NCI-H1436 treated with DMSO at 0.1 percent for 48 hours (cell line): ENCODE results near the gene LIPH.
"Not testable (repeated sequence)": the region's sequence is repeated elsewhere in the genome, so short reads cannot be mapped to it uniquely, and the experiment has no call there.

ENCODE experiments used
- DNase-seq: peaks from one replicate; lab custom pipeline; 2025; lab: John Stamatoyannopoulos, UW

The LIPH gene

DNA sequence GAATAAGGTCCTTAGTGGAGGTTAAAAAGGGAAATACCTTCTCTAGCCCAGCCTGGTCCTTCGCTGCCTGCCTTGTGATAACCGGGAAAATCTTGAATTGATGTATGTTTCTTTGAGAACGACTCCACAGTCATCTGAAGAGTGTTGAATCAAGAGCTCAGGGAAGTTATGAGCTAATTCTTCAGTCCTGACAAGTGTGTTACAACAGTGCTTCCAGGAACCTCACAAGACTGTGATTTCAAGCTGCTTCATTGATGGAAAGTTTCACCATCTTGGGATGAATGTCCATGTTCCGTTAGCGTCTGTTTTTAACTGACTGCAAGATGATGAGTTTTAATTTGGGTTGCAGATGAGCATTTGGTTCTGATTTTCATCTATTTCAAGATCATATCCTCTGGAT, 66.0 kb downstream of the LIPH start:
- DNase-seq = no peak

DNA sequence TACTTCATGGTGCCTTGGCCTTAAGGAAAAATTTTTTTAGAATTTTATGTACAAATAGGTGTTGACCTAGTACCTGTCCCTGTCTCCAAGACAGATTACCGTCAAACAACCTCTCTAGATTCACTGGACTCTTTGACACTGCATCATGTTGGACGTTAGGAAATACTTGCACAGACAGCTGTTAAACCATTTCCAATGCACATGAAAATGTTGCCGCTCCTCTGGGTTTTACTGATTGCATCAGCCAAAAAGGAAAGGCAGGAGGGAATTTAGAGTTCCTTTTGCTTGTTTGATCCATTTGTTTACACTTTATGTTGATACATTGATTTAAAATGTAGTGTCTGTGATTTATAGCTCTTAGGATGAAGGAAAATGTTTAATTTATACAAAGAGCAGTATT, 68.1 kb downstream of the LIPH start:
- no peak for DNase-seq

DNA sequence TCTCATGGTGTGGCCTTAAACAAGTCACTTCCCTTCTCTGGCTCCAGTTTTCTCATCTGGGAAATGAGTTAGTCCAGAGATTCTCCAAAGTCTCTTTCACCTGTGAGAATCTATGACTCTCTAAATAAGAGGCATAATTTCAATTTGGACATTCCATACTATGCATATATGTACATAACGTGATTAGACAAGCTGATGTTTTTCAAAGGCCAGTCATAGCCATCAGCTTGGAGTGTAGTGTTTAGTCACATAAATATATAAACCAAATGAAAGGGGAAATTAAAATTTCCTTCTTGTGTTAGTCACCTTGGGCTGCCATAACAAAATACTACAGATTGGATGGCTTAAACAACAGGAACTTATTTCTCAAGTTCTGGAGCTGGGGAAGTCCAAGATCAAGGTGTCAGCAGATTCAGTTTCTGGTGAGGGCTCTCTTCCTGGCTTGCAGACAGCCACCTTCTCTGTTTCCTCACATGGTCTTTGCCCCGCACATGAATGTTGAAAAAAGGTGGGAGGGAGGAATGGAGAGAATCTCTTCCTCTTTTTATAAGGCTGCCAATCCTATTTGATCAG, 72.9 kb downstream of the LIPH start:
- no peak for DNase-seq

DNA sequence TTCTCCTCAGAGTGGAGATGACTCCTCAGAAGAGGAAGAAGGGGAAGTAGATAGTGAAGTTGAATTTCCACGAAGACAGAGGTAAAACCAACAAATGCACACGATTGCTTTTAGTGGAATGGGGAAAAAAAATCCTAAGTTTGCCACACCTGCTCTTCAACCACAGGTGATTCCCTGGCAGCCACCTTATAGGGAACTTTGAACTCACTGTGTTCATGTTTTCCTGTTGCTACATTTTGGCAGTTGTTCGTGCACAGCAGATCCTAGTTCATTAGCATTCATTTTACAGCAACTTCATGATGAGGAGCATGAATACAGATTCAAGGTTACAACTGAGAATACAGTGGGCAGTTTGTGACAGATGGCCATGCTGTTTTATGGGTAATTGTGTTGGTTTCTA, 75.1 kb downstream of the LIPH start:
- no peak for DNase-seq

DNA sequence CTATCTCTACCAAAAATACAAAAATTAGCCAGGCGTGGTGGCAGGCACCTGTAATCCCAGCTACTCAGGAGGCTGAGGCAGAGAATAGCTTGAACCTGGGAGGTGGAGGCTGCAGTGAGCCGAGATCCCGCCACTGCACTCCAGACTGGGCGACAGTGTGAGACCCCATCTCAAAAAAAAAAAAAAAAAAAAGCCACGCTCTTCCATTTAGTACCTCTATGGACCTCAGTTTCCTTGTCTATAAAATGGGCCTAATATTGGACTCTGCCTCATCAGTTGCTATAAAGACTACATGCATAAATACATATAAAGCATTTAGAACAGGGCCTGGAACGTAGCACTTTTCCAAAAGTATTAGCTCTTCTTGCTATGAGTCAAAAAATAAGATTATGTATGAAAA, 77.5 kb downstream of the LIPH start:
- DNase-seq = not testable (repeated sequence)

DNA sequence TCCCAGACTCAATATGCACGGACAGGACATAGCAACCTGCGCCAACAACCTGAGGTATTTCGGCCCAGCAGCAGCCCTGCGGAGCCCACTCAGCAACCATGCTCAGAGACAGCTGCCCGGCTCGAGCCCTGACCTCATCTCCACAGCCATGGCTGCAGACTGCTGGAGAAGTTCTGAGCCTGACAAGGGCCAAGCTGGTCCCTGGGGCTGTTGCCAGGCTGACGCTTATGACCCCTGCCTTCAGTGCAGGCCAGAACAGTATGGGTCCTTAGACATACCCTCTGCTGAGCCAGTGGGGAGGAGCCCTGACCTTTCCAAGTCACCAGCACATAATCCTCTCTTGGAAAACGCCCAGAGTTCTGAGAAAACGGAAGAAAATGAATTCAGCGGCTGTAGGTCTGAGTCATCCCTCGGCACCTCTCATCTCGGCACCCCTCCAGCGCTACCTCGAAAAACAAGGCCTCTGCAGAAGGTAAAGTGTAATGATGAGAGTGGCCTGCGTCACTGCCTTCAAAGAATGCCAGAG, 79.0 kb downstream of the LIPH start:
- DNase-seq = no peak

DNA sequence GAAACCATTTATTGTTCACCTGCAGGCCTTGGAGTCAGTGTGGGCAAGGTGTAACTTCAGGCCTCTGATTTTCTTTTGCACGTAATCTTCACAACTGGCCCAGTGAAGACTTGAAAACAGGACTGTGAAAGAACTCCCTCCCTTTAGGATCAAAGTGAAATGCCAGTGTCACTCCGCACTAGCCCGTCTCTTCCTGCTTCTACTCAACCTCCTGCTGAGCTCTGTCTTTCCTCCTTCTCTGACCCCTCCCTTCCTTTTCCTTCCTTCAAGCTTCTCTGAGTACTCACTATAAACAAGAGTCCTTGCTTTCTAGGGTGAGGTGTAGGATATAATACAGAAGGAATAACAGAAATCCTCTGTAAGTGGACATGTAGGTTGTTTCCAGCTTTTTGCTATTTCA, 82.1 kb downstream of the LIPH start:
- no peak for DNase-seq

DNA sequence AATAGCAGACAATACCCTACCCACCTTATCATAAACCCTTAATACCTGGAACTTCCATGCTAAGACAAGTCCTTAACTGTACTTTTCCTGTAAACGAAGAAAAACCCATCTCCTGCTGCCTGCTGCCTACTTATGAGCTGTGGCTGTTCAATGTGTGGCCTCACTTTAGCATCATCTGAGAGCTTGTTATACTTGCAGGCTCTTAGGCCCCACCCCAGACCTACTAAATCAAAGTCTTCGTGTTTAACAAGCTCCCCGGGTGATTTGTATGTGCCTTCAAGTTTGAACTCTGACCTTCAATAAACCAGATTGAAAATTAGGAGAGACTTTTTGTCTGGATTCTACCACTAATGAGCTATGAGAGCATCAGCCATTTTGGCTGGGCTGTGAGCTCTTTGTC, 82.8 kb downstream of the LIPH start:
- DNase-seq = no peak

DNA sequence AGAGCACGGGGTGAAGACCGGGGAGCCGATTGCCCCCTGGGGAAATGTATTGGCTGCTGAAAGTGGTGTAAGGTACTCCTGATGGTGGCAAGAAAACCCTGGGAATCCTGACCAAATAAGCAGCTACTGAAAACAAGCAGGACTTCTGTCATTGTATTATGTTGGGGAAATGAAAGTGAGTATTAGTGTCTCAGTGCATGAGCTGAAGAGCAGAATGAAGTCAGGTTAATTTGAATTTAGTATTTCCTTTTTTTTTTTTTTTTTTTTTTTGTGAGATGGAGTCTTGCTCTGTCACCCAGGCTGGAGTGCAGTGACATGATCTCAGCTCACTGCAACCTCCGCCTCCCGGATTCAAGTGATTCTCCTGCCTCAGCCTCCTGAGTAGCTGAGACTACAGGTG, 86.3 kb downstream of the LIPH start:
- not testable (repeated sequence) for DNase-seq

DNA sequence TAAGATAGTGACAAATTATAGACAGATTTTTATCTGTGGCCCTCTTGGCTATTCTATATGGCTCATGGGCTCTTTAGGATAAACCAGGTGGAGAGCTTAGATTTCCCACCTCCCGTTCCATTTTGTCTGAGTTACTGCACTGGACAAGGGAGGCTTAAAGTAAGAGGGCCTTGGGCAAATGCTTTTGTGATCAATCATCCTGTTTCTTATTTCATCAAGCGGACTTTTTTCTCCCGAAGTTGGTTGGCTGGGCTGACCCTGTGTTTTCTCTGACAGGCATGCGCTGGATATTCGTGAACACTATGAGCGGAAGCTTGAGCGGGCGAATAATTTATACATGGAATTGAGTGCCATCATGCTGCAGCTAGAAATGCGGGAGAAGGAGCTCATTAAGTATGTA, 86.9 kb downstream of the LIPH start:
- no peak for DNase-seq

DNA sequence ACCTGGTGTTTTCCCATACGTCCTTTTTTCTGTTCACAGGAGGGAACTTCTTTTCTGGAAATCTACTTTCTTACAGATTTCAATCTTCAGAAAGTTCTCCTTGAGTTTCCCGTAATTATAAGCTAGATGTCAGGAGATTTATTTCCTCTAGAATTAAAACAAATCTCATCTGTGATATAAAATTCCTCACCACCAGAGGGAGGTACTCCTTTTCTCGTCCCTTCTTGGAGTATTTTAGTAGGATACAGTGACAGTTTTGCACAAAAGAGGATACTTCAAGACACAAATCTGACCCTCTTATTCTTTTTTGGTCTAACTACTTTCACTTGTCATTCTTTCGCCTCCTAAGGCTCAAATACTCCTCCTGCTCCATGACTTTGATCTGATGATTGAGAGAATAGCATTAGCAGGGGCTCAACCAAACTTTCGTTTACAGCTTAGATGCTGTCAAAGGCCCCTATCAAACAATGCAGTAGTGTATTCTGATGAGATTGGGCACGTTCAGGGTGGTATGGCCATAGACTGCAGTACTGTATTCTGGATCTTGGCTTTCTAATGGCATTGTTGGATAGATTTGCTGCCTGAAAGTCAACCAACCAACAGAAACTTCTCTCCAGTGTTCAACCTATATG, 91.6 kb downstream of the LIPH start:
- no peak for DNase-seq

DNA sequence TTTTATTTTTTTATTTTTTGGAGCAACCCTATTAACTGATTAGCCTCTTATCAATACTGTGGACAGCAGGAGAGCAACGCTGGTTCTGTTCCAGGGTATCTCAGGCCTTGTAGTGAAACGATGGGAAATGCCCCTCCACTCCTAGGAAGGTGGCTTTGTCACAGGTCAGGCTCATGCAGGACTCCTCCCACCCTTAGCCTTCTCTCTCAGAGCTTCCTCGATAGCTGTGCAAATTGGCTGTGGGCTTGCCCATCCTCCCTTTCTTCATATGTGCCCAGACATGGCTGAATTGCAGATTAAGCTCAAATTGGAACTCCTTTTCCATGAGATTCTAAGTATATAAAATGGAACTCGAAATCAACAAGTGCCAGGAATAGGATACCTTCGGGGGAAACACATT, 92.1 kb downstream of the LIPH start:
- no peak for DNase-seq

DNA sequence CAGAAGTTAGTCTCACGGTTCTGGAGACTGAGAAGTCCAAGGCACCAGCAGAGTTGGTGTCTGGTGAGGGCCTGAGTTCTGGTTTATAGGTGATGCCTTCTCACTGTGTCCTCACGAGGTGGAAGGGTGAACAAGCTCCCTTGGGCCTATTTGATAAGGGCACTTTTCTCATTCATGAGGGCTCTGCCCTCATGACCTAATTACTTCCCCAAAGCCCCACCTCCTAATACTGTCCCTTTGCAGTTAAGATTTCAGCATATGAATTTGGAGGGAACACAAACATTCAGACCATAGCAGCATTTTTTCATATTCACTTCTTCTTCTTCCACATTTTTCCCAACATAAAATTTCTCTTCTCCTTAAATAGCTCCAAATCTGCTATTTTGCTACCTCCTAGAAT, 95.0 kb downstream of the LIPH start:
- DNase-seq = no peak
